SK-N-SH (cell line): ENCODE data around the gene BTNL8. TPM values are rescaled to one million over a fixed set of nuclear protein-coding genes. Genes with fewer than 3 reads are reported as not detected.

Experiments
- CTCF ChIA-PET: fragments of 300-600, 350-600 bp; formaldehyde crosslinking; extraction: SDS; loops from one replicate; lab custom pipeline; 2021; lab: Yijun Ruan, JAX
- POLR2A ChIA-PET: fragments of 350-600 bp; sonication (Branson Sonifier 250); formaldehyde crosslinking; extraction: SDS; loops from one replicate; lab custom pipeline; 2020; ENCODE audit warnings: antibody characterized with exemption, inconsistent platforms; lab: Yijun Ruan, JAX
- DNase-seq: peaks from one replicate; pipeline ENCODE4 v3.0.0; 2012
- H2AFZ ChIP-seq: fragments of 200-600 bp; sonication (generic); 2 replicates; pipeline ENCODE4 v1.8.1; 2016; ENCODE audit warnings: antibody characterized with exemption, mild to moderate bottlenecking, low read depth
- H3F3A ChIP-seq: fragments of 200-600 bp; sonication (generic); replicated peaks from 2 replicates; pipeline ENCODE3; 2016; ENCODE audit warnings: antibody characterized with exemption, mild to moderate bottlenecking; ENCODE audit not compliant: insufficient read depth
- H3K27ac ChIP-seq, 2 experiments: fragments of 200-500 bp in 1 of 2; fragments of 200-600 bp in 1 of 2; sonication (Bioruptor generic) in 1 of 2; sonication (generic), shearing (Covaris generic) in 1 of 2; 2 replicates each; pipeline versions ENCODE4 v1.5.1 to v1.6.1; 2014 to 2016; ENCODE audit warnings: low read depth in 2 of 2, inconsistent platforms in 1 of 2, low read length in 1 of 2, mild to moderate bottlenecking in 1 of 2, mixed read lengths in 1 of 2
- H3K27me3 ChIP-seq: fragments of 200-600 bp; sonication (generic), shearing (Covaris generic); 2 replicates; pipeline ENCODE4 v1.6.1; 2016; ENCODE audit warnings: mixed run types; ENCODE audit not compliant: insufficient read depth
- H3K36me3 ChIP-seq, 2 experiments: fragments of 200-500 bp in 1 of 2; fragments of 200-600 bp in 1 of 2; sonication (Bioruptor generic) in 1 of 2; sonication (generic) in 1 of 2; replicated peaks in 1 of 2; 2 replicates each; pipeline versions ENCODE3 to v1.5.1; 2014 to 2016; ENCODE audit warnings: low read length in 1 of 2, mild to moderate bottlenecking in 1 of 2; ENCODE audit not compliant: insufficient read depth in 2 of 2, control insufficient read depth in 1 of 2
- H3K4me1 ChIP-seq, 2 experiments: fragments of 200-500 bp in 1 of 2; fragments of 200-600 bp in 1 of 2; sonication (Bioruptor generic) in 1 of 2; sonication (generic), shearing (Covaris generic) in 1 of 2; 2 replicates each; pipeline versions ENCODE4 v1.5.1 to v1.6.1; 2014 to 2016; ENCODE audit warnings: low read depth in 1 of 2, low read length in 1 of 2, mixed run types in 1 of 2; ENCODE audit not compliant: insufficient read depth in 2 of 2, control insufficient read depth in 1 of 2
- H3K4me2 ChIP-seq: fragments of 200-600 bp; sonication (generic), shearing (Covaris generic); 2 replicates; pipeline ENCODE4 v1.6.1; 2017; ENCODE audit warnings: mixed run types
- H3K4me3 ChIP-seq, 2 experiments: fragments of 200-500 bp in 1 of 2; fragments of 200-600 bp in 1 of 2; sonication (Bioruptor generic) in 1 of 2; sonication (generic), shearing (Covaris generic) in 1 of 2; 2 replicates each; pipeline versions ENCODE4 v1.5.1 to v1.8.1; 2014 to 2016; ENCODE audit warnings: low read depth in 2 of 2, inconsistent platforms in 1 of 2, low read length in 1 of 2, mild to moderate bottlenecking in 1 of 2, mixed read lengths in 1 of 2, moderate library complexity in 1 of 2
- H3K79me2 ChIP-seq: fragments of 200-600 bp; sonication (generic); 2 replicates; pipeline ENCODE4 v1.8.1; 2017; ENCODE audit warnings: mild to moderate bottlenecking; ENCODE audit not compliant: insufficient read depth
- H3K9ac ChIP-seq: fragments of 200-600 bp; sonication (generic); 2 replicates; pipeline ENCODE4 v1.6.1; 2017; ENCODE audit warnings: mixed run types
- H3K9me2 ChIP-seq: fragments of 200-600 bp; sonication (generic); 2 replicates; pipeline ENCODE4 v1.6.1; 2017; ENCODE audit warnings: mixed run types
- H3K9me3 ChIP-seq: fragments of 200-600 bp; sonication (generic); 2 replicates; pipeline ENCODE4 v1.6.1; 2017; ENCODE audit warnings: mixed run types, mild to moderate bottlenecking, moderate library complexity
- H4K20me1 ChIP-seq: fragments of 200-600 bp; sonication (generic); 2 replicates; pipeline ENCODE4 v1.6.1; 2017; ENCODE audit warnings: mild to moderate bottlenecking, mixed run types; ENCODE audit not compliant: insufficient read depth
- CHD2 ChIP-seq: fragments of 150-350 bp; IDR thresholded peaks from 2 replicates; pipeline ENCODE4 v1.6.1; 2018; ENCODE audit warnings: low read length; ENCODE audit not compliant: partially characterized antibody
- EP300 ChIP-seq, 2 experiments: IDR thresholded peaks; 2 replicates each; pipeline versions ENCODE4 v1.4.0 to v1.6.1; 2012; ENCODE audit warnings: borderline replicate concordance in 1 of 2, low read depth in 1 of 2, low read length in 1 of 2
- FOXM1 ChIP-seq: IDR thresholded peaks from 2 replicates; pipeline ENCODE4 v1.4.0; 2012; ENCODE audit warnings: low read depth, mild to moderate bottlenecking
- GATA2 ChIP-seq: sonication (generic); formaldehyde crosslinking; IDR thresholded peaks from 2 replicates; pipeline ENCODE4 v1.5.0; 2020; ENCODE audit warnings: mild to moderate bottlenecking, missing genetic modification reagents
- IRF3 ChIP-seq: fragments of 150-350 bp; IDR thresholded peaks from 2 replicates; pipeline ENCODE4 v1.6.1; 2016; ENCODE audit warnings: mild to moderate bottlenecking, low read depth, low read length
- JUND ChIP-seq: IDR thresholded peaks from 2 replicates; pipeline ENCODE4 v1.4.0; 2012
- MXI1 ChIP-seq: IDR thresholded peaks from 2 replicates; pipeline ENCODE4 v1.6.1; 2012; ENCODE audit warnings: mild to moderate bottlenecking, low read depth, low read length, improper control_type of control experiment
- NFIC ChIP-seq: IDR thresholded peaks from 2 replicates; pipeline ENCODE4 v1.4.0; 2012; ENCODE audit warnings: borderline replicate concordance
- NRF1 ChIP-seq: IDR thresholded peaks from 2 replicates; pipeline ENCODE4 v1.6.1; 2012; ENCODE audit warnings: low read depth, mild to moderate bottlenecking, low read length
- RFX5 ChIP-seq: IDR thresholded peaks from 2 replicates; pipeline ENCODE4 v1.6.1; 2012; ENCODE audit warnings: mild to moderate bottlenecking, improper control_type of control experiment, low read length
- SIN3A ChIP-seq: IDR thresholded peaks from 2 replicates; pipeline ENCODE4 v1.6.1; 2012; ENCODE audit warnings: low read depth, mild to moderate bottlenecking, low read length, moderate library complexity, borderline replicate concordance
- SMC3 ChIP-seq: IDR thresholded peaks from 2 replicates; pipeline ENCODE4 v1.6.1; 2012; ENCODE audit warnings: low read depth, low read length, improper control_type of control experiment
- TAF1 ChIP-seq: IDR thresholded peaks from 2 replicates; pipeline ENCODE4 v1.6.1; 2012; ENCODE audit warnings: low read depth, mild to moderate bottlenecking, low read length, moderate library complexity, borderline replicate concordance
- TEAD4 ChIP-seq: IDR thresholded peaks from 2 replicates; pipeline ENCODE4 v1.4.0; 2012; ENCODE audit warnings: mild to moderate bottlenecking, borderline replicate concordance; ENCODE audit not compliant: insufficient read depth
- ZBTB33 ChIP-seq: IDR thresholded peaks from 2 replicates; pipeline ENCODE4 v1.4.0; 2012; ENCODE audit warnings: low read depth, borderline replicate concordance
- WGBS: methylation state at CpG from one replicate; pipeline ENCODE4 v1.1.6; 2017; ENCODE audit warnings: low lambda C conversion rate; 5-methylcytosine and 5-hydroxymethylcytosine counted together
- polyA plus RNA-seq, 3 experiments: library from polyadenylated mRNA; depleted of rRNA; stranded (reverse); fragments of >200 nt; gene quantifications; 2 replicates each; pipeline ENCODE4 v1.2.3, GENCODE V29; 2012
- TF ChIP-seq, protein P1 (sequence below): fragments of 200-600 bp; sonication (generic); IDR thresholded peaks from 2 replicates; pipeline ENCODE4 v1.6.1; 2017; ENCODE audit warnings: antibody characterized with exemption, mild to moderate bottlenecking, moderate library complexity
- TF ChIP-seq, protein P2 (sequence below): IDR thresholded peaks from 2 replicates; pipeline ENCODE4; 2012
- TF ChIP-seq, protein P3 (sequence below): IDR thresholded peaks from 2 replicates; pipeline ENCODE4 v1.4.0; 2012; ENCODE audit warnings: low read depth

Gene BTNL8
- polyA plus RNA-seq, 1 of the 3 experiments (the other 2 are of a cell fraction), result not detected

DNA sequence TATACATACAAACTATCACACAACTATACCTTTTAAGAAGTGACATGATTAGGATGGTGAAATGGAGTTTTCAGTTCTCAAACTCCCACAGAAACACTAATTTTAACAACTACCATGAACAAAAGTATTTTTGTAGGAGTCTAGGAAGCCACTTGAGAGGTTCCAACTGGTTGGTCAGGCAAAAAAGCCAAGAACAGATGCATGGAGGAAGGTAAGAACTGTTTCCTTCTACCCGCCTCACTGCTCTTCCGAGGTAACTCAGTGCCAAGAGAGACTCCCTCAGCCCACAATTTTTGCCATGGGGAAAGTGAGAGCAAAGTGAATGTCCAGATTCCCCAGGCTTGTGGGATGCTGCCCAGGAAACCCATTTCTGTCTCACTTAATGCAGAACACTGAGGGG is 15.7 kb downstream of the BTNL8 start:
- 6% methylated on average over 2 of the region's 2 CpGs for WGBS
- TF ChIP-seq TEAD4 (no peak), IRF3 (no peak), FOXM1 (no peak), NRF1 (no peak), TAF1 (no peak), RFX5 (no peak)
- TF ChIP-seq, protein P1, sequence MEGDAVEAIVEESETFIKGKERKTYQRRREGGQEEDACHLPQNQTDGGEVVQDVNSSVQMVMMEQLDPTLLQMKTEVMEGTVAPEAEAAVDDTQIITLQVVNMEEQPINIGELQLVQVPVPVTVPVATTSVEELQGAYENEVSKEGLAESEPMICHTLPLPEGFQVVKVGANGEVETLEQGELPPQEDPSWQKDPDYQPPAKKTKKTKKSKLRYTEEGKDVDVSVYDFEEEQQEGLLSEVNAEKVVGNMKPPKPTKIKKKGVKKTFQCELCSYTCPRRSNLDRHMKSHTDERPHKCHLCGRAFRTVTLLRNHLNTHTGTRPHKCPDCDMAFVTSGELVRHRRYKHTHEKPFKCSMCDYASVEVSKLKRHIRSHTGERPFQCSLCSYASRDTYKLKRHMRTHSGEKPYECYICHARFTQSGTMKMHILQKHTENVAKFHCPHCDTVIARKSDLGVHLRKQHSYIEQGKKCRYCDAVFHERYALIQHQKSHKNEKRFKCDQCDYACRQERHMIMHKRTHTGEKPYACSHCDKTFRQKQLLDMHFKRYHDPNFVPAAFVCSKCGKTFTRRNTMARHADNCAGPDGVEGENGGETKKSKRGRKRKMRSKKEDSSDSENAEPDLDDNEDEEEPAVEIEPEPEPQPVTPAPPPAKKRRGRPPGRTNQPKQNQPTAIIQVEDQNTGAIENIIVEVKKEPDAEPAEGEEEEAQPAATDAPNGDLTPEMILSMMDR, result no peak
- TF ChIP-seq, protein P2, sequence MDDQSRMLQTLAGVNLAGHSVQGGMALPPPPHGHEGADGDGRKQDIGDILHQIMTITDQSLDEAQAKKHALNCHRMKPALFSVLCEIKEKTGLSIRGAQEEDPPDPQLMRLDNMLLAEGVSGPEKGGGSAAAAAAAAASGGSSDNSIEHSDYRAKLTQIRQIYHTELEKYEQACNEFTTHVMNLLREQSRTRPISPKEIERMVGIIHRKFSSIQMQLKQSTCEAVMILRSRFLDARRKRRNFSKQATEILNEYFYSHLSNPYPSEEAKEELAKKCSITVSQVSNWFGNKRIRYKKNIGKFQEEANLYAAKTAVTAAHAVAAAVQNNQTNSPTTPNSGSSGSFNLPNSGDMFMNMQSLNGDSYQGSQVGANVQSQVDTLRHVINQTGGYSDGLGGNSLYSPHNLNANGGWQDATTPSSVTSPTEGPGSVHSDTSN, result no peak
- TF ChIP-seq, protein P3, sequence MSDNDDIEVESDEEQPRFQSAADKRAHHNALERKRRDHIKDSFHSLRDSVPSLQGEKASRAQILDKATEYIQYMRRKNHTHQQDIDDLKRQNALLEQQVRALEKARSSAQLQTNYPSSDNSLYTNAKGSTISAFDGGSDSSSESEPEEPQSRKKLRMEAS, result no peak

GRCh38 chr5:180915924-180916323 is 17.0 kb downstream of the BTNL8 start:
- 2% methylated on average over 3 of the region's 3 CpGs for WGBS
- DNase-seq, result no peak
- H3K4me2 ChIP-seq, result no peak overlapping the region
- H3K79me2 ChIP-seq, result no peaks in the 10 kb centered on the region
- H2AFZ ChIP-seq, result no peak overlapping the region
- no peaks in the 10 kb centered on the region; the same call in 1 of the 2 replicates for H3K27me3 ChIP-seq
- no peaks in the 10 kb centered on the region for H3K9me2 ChIP-seq
- H3K4me3 ChIP-seq, result no peak overlapping the region
- no peaks in the 10 kb centered on the region for H3K36me3 ChIP-seq
- ChIA-PET CTCF (no interaction called here), POLR2A (no interaction called here)
- no peak overlapping the region for H3K27ac ChIP-seq
- H4K20me1 ChIP-seq, result no peaks in the 10 kb centered on the region
- H3F3A ChIP-seq, result no peaks in the 10 kb centered on the region
- no peak overlapping the region for H3K9ac ChIP-seq
- no peaks in the 10 kb centered on the region for H3K4me1 ChIP-seq
- no peaks in the 10 kb centered on the region for H3K9me3 ChIP-seq
- no peak for TF ChIP-seq RFX5
- TF ChIP-seq FOXM1, result no peak
- no peak for TF ChIP-seq ZBTB33
- TF ChIP-seq SMC3, result no peak
- TF ChIP-seq MXI1, result no peak
- TF ChIP-seq EP300 (IDR thresholded peaks at IDR 0.05; ENCODE audit: borderline replicate concordance in 1 of 2, low read depth in 1 of 2, low read length in 1 of 2), result no peak
- TF ChIP-seq CHD2, result no peak
- TF ChIP-seq GATA2 (CRISPR knock-in tag), result no peak
- TF ChIP-seq JUND, result no peak
- no peak for TF ChIP-seq NFIC
- no peak for TF ChIP-seq SIN3A
- TF ChIP-seq TAF1, result no peak

More for the DNA sequence above, 15.7 kb downstream of the BTNL8 start:
- Histone ChIP-seq H3K4me1 (no peaks in the 10 kb centered on the region), H3K79me2 (no peaks in the 10 kb centered on the region), H3K4me2 (no peak overlapping the region), H3K27ac (no peak overlapping the region), H3K4me3 (no peak overlapping the region), H4K20me1 (no peaks in the 10 kb centered on the region), H3K9ac (no peak overlapping the region), H3K27me3 (no peaks in the 10 kb centered on the region; the same call in 1 of the 2 replicates), H3K9me3 (no peaks in the 10 kb centered on the region), H3K36me3 (no peaks in the 10 kb centered on the region), H3K9me2 (no peaks in the 10 kb centered on the region), H3F3A (no peaks in the 10 kb centered on the region), H2AFZ (no peak overlapping the region)
- ChIA-PET POLR2A (no interaction called here), CTCF (no interaction called here)
- DNase-seq, result no peak
